SK-N-SH (cell line): Measurements from ENCODE around the gene MAN1A1. TPM values are rescaled to one million over a fixed set of nuclear protein-coding genes. Genes with fewer than 3 reads are reported as not detected.

Source experiments
- CTCF ChIA-PET: fragments of 300-600, 350-600 bp; formaldehyde crosslinking; extraction: SDS; loops from one replicate; lab custom pipeline; 2021; lab: Yijun Ruan, JAX
- POLR2A ChIA-PET: fragments of 350-600 bp; sonication (Branson Sonifier 250); formaldehyde crosslinking; extraction: SDS; loops from one replicate; lab custom pipeline; 2020; ENCODE audit warnings: antibody characterized with exemption, inconsistent platforms; lab: Yijun Ruan, JAX
- DNase-seq: peaks from one replicate; pipeline ENCODE4 v3.0.0; 2012
- H2AFZ ChIP-seq: fragments of 200-600 bp; sonication (generic); 2 replicates; pipeline ENCODE4 v1.8.1; 2016; ENCODE audit warnings: antibody characterized with exemption, mild to moderate bottlenecking, low read depth
- H3F3A ChIP-seq: fragments of 200-600 bp; sonication (generic); replicated peaks from 2 replicates; pipeline ENCODE3; 2016; ENCODE audit warnings: antibody characterized with exemption, mild to moderate bottlenecking; ENCODE audit not compliant: insufficient read depth
- H3K27ac ChIP-seq, 2 experiments: fragments of 200-500 bp in 1 of 2; fragments of 200-600 bp in 1 of 2; sonication (Bioruptor generic) in 1 of 2; sonication (generic), shearing (Covaris generic) in 1 of 2; 2 replicates each; pipeline versions ENCODE4 v1.5.1 to v1.6.1; 2014 to 2016; ENCODE audit warnings: low read depth in 2 of 2, inconsistent platforms in 1 of 2, low read length in 1 of 2, mild to moderate bottlenecking in 1 of 2, mixed read lengths in 1 of 2
- H3K27me3 ChIP-seq: fragments of 200-600 bp; sonication (generic), shearing (Covaris generic); 2 replicates; pipeline ENCODE4 v1.6.1; 2016; ENCODE audit warnings: mixed run types; ENCODE audit not compliant: insufficient read depth
- H3K36me3 ChIP-seq, 2 experiments: fragments of 200-500 bp in 1 of 2; fragments of 200-600 bp in 1 of 2; sonication (Bioruptor generic) in 1 of 2; sonication (generic) in 1 of 2; replicated peaks in 1 of 2; 2 replicates each; pipeline versions ENCODE3 to v1.5.1; 2014 to 2016; ENCODE audit warnings: low read length in 1 of 2, mild to moderate bottlenecking in 1 of 2; ENCODE audit not compliant: insufficient read depth in 2 of 2, control insufficient read depth in 1 of 2
- H3K4me1 ChIP-seq, 2 experiments: fragments of 200-500 bp in 1 of 2; fragments of 200-600 bp in 1 of 2; sonication (Bioruptor generic) in 1 of 2; sonication (generic), shearing (Covaris generic) in 1 of 2; 2 replicates each; pipeline versions ENCODE4 v1.5.1 to v1.6.1; 2014 to 2016; ENCODE audit warnings: low read depth in 1 of 2, low read length in 1 of 2, mixed run types in 1 of 2; ENCODE audit not compliant: insufficient read depth in 2 of 2, control insufficient read depth in 1 of 2
- H3K4me2 ChIP-seq: fragments of 200-600 bp; sonication (generic), shearing (Covaris generic); 2 replicates; pipeline ENCODE4 v1.6.1; 2017; ENCODE audit warnings: mixed run types
- H3K4me3 ChIP-seq, 2 experiments: fragments of 200-500 bp in 1 of 2; fragments of 200-600 bp in 1 of 2; sonication (Bioruptor generic) in 1 of 2; sonication (generic), shearing (Covaris generic) in 1 of 2; 2 replicates each; pipeline versions ENCODE4 v1.5.1 to v1.8.1; 2014 to 2016; ENCODE audit warnings: low read depth in 2 of 2, inconsistent platforms in 1 of 2, low read length in 1 of 2, mild to moderate bottlenecking in 1 of 2, mixed read lengths in 1 of 2, moderate library complexity in 1 of 2
- H3K79me2 ChIP-seq: fragments of 200-600 bp; sonication (generic); 2 replicates; pipeline ENCODE4 v1.8.1; 2017; ENCODE audit warnings: mild to moderate bottlenecking; ENCODE audit not compliant: insufficient read depth
- H3K9ac ChIP-seq: fragments of 200-600 bp; sonication (generic); 2 replicates; pipeline ENCODE4 v1.6.1; 2017; ENCODE audit warnings: mixed run types
- H3K9me2 ChIP-seq: fragments of 200-600 bp; sonication (generic); 2 replicates; pipeline ENCODE4 v1.6.1; 2017; ENCODE audit warnings: mixed run types
- H3K9me3 ChIP-seq: fragments of 200-600 bp; sonication (generic); 2 replicates; pipeline ENCODE4 v1.6.1; 2017; ENCODE audit warnings: mixed run types, mild to moderate bottlenecking, moderate library complexity
- H4K20me1 ChIP-seq: fragments of 200-600 bp; sonication (generic); 2 replicates; pipeline ENCODE4 v1.6.1; 2017; ENCODE audit warnings: mild to moderate bottlenecking, mixed run types; ENCODE audit not compliant: insufficient read depth
- EP300 ChIP-seq, 2 experiments: IDR thresholded peaks; 2 replicates each; pipeline versions ENCODE4 v1.4.0 to v1.6.1; 2012; ENCODE audit warnings: borderline replicate concordance in 1 of 2, low read depth in 1 of 2, low read length in 1 of 2
- EZH2phosphoT487 ChIP-seq: fragments of 200-600 bp; sonication (generic); IDR thresholded peaks from 2 replicates; pipeline ENCODE4 v1.6.1; 2017; ENCODE audit warnings: low read depth, mixed run types, mild to moderate bottlenecking, antibody characterized with exemption, moderate library complexity, borderline replicate concordance
- FOSL2 ChIP-seq: IDR thresholded peaks from 2 replicates; pipeline ENCODE4 v1.4.0; 2012; ENCODE audit warnings: low read depth, mild to moderate bottlenecking, moderate library complexity, borderline replicate concordance
- FOXJ3 ChIP-seq: sonication (generic); formaldehyde crosslinking; IDR thresholded peaks from 2 replicates; pipeline ENCODE4 v1.5.1; 2020; ENCODE audit warnings: mild to moderate bottlenecking, missing genetic modification reagents
- FOXM1 ChIP-seq: IDR thresholded peaks from 2 replicates; pipeline ENCODE4 v1.4.0; 2012; ENCODE audit warnings: low read depth, mild to moderate bottlenecking
- GATA2 ChIP-seq: sonication (generic); formaldehyde crosslinking; IDR thresholded peaks from 2 replicates; pipeline ENCODE4 v1.5.0; 2020; ENCODE audit warnings: mild to moderate bottlenecking, missing genetic modification reagents
- JUND ChIP-seq: IDR thresholded peaks from 2 replicates; pipeline ENCODE4 v1.4.0; 2012
- MEF2A ChIP-seq: IDR thresholded peaks from 2 replicates; pipeline ENCODE4 v1.4.0; 2012; ENCODE audit warnings: low read depth, borderline replicate concordance
- RCOR1 ChIP-seq: fragments of 150-350 bp; IDR thresholded peaks from 2 replicates; pipeline ENCODE4 v1.6.1; 2017; ENCODE audit warnings: antibody characterized with exemption, low read length
- SIN3A ChIP-seq: IDR thresholded peaks from 2 replicates; pipeline ENCODE4 v1.6.1; 2012; ENCODE audit warnings: low read depth, mild to moderate bottlenecking, low read length, moderate library complexity, borderline replicate concordance
- TEAD4 ChIP-seq: IDR thresholded peaks from 2 replicates; pipeline ENCODE4 v1.4.0; 2012; ENCODE audit warnings: mild to moderate bottlenecking, borderline replicate concordance; ENCODE audit not compliant: insufficient read depth
- WGBS: methylation state at CpG from one replicate; pipeline ENCODE4 v1.1.6; 2017; ENCODE audit warnings: low lambda C conversion rate; 5-methylcytosine and 5-hydroxymethylcytosine counted together
- polyA plus RNA-seq, 3 experiments: library from polyadenylated mRNA; depleted of rRNA; stranded (reverse); fragments of >200 nt; gene quantifications; 2 replicates each; pipeline ENCODE4 v1.2.3, GENCODE V29; 2012
- TF ChIP-seq, protein P1 (sequence below): IDR thresholded peaks from 2 replicates; pipeline ENCODE4 v1.4.0; 2012; ENCODE audit warnings: low read depth, borderline replicate concordance
- TF ChIP-seq, protein P2 (sequence below): fragments of 150-350 bp; IDR thresholded peaks from 2 replicates; pipeline ENCODE4 v1.6.1; 2017; ENCODE audit warnings: antibody characterized with exemption, low read length, low read depth, borderline replicate concordance
- TF ChIP-seq, protein P3 (sequence below): fragments of 200-600 bp; sonication (generic); IDR thresholded peaks from 2 replicates; pipeline ENCODE4 v1.6.1; 2017; ENCODE audit warnings: antibody characterized with exemption, mild to moderate bottlenecking, moderate library complexity
- TF ChIP-seq, protein P4 (sequence below): IDR thresholded peaks from 2 replicates; pipeline ENCODE4; 2012
- TF ChIP-seq, protein P5 (sequence below): fragments of 150-350 bp; IDR thresholded peaks from 2 replicates; pipeline ENCODE4 v1.6.1; 2016; ENCODE audit warnings: mild to moderate bottlenecking, low read depth, low read length

MAN1A1 gene
- polyA plus RNA-seq, 1 of the 3 experiments (the other 2 are of a cell fraction): 28.0 TPM

DNA sequence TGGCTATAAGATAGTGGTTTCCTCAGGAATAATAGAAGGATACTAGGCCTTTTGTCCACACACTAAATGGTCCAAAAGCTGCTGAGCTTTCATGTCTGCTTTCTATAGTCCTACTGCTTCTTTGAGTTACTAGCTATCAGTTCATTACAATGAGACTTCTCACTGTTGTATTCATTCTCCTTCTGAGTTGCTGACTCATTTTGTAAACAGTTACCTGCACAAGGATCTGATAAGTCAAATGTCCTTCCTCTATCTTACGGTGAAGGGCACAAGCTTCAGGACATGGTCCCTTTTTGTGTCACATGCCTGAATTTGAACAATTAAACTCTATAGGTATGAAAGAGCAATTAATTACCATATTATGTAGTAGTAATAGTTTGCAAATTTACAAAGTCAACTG lies 90.5 kb downstream of the MAN1A1 start:
- Histone ChIP-seq H3K4me3 (no peak overlapping the region), H3K27ac (no peak overlapping the region), H3K9ac (no peak overlapping the region), H3K36me3 (peaks cover 0 to 6% of the 10 kb centered on the region in 2 experiments), H4K20me1 (no peaks in the 10 kb centered on the region), H3K9me2 (no peaks in the 10 kb centered on the region), H3K79me2 (no peaks in the 10 kb centered on the region), H3K9me3 (no peaks in the 10 kb centered on the region), H3K4me1 (no peaks in the 10 kb centered on the region; a peak in 1 of 4 replicates), H3K4me2 (no peak overlapping the region), H3K27me3 (no peaks in the 10 kb centered on the region), H2AFZ (no peak overlapping the region), H3F3A (peaks cover 4% of the 10 kb centered on the region)
- DNase-seq: no peak
- CTCF ChIA-PET: no interaction called here
- 91% methylated on average over 1 of the region's 1 CpG for WGBS
- POLR2A ChIA-PET: no interaction called here
- TF ChIP-seq EP300 (IDR thresholded peaks at IDR 0.05; ENCODE audit: borderline replicate concordance in 1 of 2, low read depth in 1 of 2, low read length in 1 of 2) (no peak), FOXM1 (no peak), TEAD4 (no peak), GATA2 (no peak), EZH2phosphoT487 (no peak), RCOR1 (no peak), MEF2A (no peak), FOXJ3 (CRISPR knock-in tag) (no peak), FOSL2 (no peak)
- TF ChIP-seq, protein P1, sequence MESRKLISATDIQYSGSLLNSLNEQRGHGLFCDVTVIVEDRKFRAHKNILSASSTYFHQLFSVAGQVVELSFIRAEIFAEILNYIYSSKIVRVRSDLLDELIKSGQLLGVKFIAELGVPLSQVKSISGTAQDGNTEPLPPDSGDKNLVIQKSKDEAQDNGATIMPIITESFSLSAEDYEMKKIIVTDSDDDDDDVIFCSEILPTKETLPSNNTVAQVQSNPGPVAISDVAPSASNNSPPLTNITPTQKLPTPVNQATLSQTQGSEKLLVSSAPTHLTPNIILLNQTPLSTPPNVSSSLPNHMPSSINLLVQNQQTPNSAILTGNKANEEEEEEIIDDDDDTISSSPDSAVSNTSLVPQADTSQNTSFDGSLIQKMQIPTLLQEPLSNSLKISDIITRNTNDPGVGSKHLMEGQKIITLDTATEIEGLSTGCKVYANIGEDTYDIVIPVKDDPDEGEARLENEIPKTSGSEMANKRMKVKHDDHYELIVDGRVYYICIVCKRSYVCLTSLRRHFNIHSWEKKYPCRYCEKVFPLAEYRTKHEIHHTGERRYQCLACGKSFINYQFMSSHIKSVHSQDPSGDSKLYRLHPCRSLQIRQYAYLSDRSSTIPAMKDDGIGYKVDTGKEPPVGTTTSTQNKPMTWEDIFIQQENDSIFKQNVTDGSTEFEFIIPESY: no peak
- TF ChIP-seq, protein P2, sequence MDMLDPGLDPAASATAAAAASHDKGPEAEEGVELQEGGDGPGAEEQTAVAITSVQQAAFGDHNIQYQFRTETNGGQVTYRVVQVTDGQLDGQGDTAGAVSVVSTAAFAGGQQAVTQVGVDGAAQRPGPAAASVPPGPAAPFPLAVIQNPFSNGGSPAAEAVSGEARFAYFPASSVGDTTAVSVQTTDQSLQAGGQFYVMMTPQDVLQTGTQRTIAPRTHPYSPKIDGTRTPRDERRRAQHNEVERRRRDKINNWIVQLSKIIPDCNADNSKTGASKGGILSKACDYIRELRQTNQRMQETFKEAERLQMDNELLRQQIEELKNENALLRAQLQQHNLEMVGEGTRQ: no peak
- TF ChIP-seq, protein P3, sequence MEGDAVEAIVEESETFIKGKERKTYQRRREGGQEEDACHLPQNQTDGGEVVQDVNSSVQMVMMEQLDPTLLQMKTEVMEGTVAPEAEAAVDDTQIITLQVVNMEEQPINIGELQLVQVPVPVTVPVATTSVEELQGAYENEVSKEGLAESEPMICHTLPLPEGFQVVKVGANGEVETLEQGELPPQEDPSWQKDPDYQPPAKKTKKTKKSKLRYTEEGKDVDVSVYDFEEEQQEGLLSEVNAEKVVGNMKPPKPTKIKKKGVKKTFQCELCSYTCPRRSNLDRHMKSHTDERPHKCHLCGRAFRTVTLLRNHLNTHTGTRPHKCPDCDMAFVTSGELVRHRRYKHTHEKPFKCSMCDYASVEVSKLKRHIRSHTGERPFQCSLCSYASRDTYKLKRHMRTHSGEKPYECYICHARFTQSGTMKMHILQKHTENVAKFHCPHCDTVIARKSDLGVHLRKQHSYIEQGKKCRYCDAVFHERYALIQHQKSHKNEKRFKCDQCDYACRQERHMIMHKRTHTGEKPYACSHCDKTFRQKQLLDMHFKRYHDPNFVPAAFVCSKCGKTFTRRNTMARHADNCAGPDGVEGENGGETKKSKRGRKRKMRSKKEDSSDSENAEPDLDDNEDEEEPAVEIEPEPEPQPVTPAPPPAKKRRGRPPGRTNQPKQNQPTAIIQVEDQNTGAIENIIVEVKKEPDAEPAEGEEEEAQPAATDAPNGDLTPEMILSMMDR: no peak

DNA sequence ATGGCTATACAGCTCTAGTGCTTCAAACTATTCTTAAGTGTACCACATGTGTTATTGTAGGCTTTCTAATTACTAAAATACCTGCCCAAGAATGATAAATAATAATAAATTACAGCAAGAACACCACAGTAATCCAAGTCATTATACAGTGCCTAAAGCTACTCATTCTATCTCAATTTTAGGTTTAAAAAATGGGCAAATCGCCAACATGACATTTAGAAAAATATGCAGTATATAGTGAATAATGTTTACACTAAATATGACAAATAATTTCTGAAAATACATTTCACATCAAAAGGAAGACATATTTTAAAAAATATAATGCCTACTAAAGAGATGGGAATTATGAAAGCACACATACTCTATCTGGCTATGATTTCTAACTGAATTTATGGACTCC lies 91.8 kb downstream of the MAN1A1 start:
- no peaks in the 10 kb centered on the region for H4K20me1 ChIP-seq
- TF ChIP-seq, protein P4, sequence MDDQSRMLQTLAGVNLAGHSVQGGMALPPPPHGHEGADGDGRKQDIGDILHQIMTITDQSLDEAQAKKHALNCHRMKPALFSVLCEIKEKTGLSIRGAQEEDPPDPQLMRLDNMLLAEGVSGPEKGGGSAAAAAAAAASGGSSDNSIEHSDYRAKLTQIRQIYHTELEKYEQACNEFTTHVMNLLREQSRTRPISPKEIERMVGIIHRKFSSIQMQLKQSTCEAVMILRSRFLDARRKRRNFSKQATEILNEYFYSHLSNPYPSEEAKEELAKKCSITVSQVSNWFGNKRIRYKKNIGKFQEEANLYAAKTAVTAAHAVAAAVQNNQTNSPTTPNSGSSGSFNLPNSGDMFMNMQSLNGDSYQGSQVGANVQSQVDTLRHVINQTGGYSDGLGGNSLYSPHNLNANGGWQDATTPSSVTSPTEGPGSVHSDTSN: no peak
- no peak for TF ChIP-seq FOXM1
- TF ChIP-seq, protein P5, sequence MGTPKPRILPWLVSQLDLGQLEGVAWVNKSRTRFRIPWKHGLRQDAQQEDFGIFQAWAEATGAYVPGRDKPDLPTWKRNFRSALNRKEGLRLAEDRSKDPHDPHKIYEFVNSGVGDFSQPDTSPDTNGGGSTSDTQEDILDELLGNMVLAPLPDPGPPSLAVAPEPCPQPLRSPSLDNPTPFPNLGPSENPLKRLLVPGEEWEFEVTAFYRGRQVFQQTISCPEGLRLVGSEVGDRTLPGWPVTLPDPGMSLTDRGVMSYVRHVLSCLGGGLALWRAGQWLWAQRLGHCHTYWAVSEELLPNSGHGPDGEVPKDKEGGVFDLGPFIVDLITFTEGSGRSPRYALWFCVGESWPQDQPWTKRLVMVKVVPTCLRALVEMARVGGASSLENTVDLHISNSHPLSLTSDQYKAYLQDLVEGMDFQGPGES: no peak
- no peak for TF ChIP-seq JUND
- TF ChIP-seq SIN3A: no peak
- TF ChIP-seq TEAD4: no peak
- TF ChIP-seq FOXJ3 (CRISPR knock-in tag): no peak

More for the DNA sequence above, 91.8 kb downstream of the MAN1A1 start:
- Histone ChIP-seq H3K79me2 (no peaks in the 10 kb centered on the region), H3K4me3 (no peak overlapping the region), H3K27ac (no peak overlapping the region), H3K4me2 (no peak overlapping the region), H2AFZ (no peak overlapping the region), H3K4me1 (no peaks in the 10 kb centered on the region; a peak in 1 of 4 replicates), H3K27me3 (no peaks in the 10 kb centered on the region), H3K9ac (no peak overlapping the region), H3F3A (peaks cover 4% of the 10 kb centered on the region), H3K36me3 (peaks cover 0 to 6% of the 10 kb centered on the region in 2 experiments), H3K9me3 (no peaks in the 10 kb centered on the region), H3K9me2 (no peaks in the 10 kb centered on the region)
- WGBS: 78% methylated on average over 1 of the region's 1 CpG
- no peak for DNase-seq
- POLR2A ChIA-PET: no interaction called here
- CTCF ChIA-PET: no interaction called here
